Memory B cell (primary cell): ENCODE data around the gene NQO2.
"Not testable (repeated sequence)": the region's sequence is repeated elsewhere in the genome, so short reads cannot be mapped to it uniquely, and the experiment has no call there.

Source experiments
- ATAC-seq: fragments of 150-1000 bp; cut with Tn5 transposase; 2 replicates; pipeline ENCODE4 v1.10.0; 2021; ENCODE audit warnings: low read depth, mild to moderate bottlenecking, moderate library complexity
- DNase-seq, 2 donors: peaks; one replicate each; pipeline ENCODE4 v3.0.0; 2022; ENCODE audit warnings: low spot score in 2 of 2
- H3K27ac Mint-ChIP-seq: one replicate; pipeline ENCODE4 v1.8.0; 2022; ENCODE audit warnings: mild to moderate bottlenecking, moderate library complexity, mixed read lengths
- H3K27me3 Mint-ChIP-seq: one replicate; pipeline ENCODE4 v1.8.0; 2022; ENCODE audit warnings: mixed read lengths
- H3K36me3 Mint-ChIP-seq: one replicate; pipeline ENCODE4 v1.8.0; 2022; ENCODE audit warnings: mild to moderate bottlenecking, mixed read lengths
- H3K4me1 Mint-ChIP-seq: one replicate; pipeline ENCODE4 v1.8.0; 2022; ENCODE audit warnings: mixed read lengths
- H3K4me3 Mint-ChIP-seq: one replicate; pipeline ENCODE4 v1.8.0; 2022; ENCODE audit warnings: mild to moderate bottlenecking, moderate library complexity, mixed read lengths
- H3K9me3 Mint-ChIP-seq: one replicate; pipeline ENCODE4 v1.8.0; 2022; ENCODE audit warnings: mixed read lengths

Gene NQO2

GRCh38 chr6:3063340-3063732 lies 63.6 kb downstream of the NQO2 start:
- not testable (repeated sequence) for H3K36me3 Mint-ChIP-seq, H3K27me3 Mint-ChIP-seq, H3K9me3 Mint-ChIP-seq, ATAC-seq, DNase-seq
- peak overlapping the region; percentile 89 for H3K4me3 Mint-ChIP-seq
- H3K27ac Mint-ChIP-seq, result peak overlapping the region; percentile 67
- peaks cover 13% of the 10 kb centered on the region for H3K4me1 Mint-ChIP-seq

- Mint-ChIP-seq H3K9me3 (no peaks in the 10 kb centered on the region), H3K4me1 (peaks cover 13% of the 10 kb centered on the region), H3K27me3 (no peaks in the 10 kb centered on the region), H3K27ac (peak overlapping the region; percentile 67), H3K36me3 (no peaks in the 10 kb centered on the region), H3K4me3 (peak overlapping the region; percentile 89)
- ATAC-seq (peak; percentile 73), DNase-seq (peak; percentile 77 to 79)
Measured at GRCh38 chr6:3063733-3064700, 64.3 kb downstream of the NQO2 start.

GRCh38 chr6:3068329-3069214 lies 68.9 kb downstream of the NQO2 start, which contains the start of gene RIPK1:
Gene RIPK1, plus strand, starts transcription at chr6:3068494. Its CDS starts 8,330 bp downstream, at chr6:3076824.
- peaks cover 6% of the 10 kb centered on the region for H3K36me3 Mint-ChIP-seq
- DNase-seq (peak; percentile 93 to 94), ATAC-seq (peak; percentile 77)
- H3K9me3 Mint-ChIP-seq, result no peaks in the 10 kb centered on the region
- H3K27me3 Mint-ChIP-seq, result no peaks in the 10 kb centered on the region
- H3K4me3 Mint-ChIP-seq, result peak within 1 kb of the TSS; percentile 93
- H3K27ac Mint-ChIP-seq, result peak within 1 kb of the TSS; percentile 95
- H3K4me1 Mint-ChIP-seq, result peaks cover 23% of the 10 kb centered on the region
